SU-DHL-6 (cell line): ENCODE measurements around the gene GALNT10.

ENCODE experiments used
- H2AFZ ChIP-seq: fragments of 200-600 bp; sonication (generic); 2 replicates; pipeline ENCODE4 v1.6.1; 2014; ENCODE audit warnings: low read depth, mild to moderate bottlenecking, moderate library complexity, mixed read lengths, antibody characterized with exemption, low read length; ENCODE audit not compliant: severe bottlenecking
- H3F3A ChIP-seq: fragments of 200-600 bp; shearing (Covaris generic); 2 replicates; pipeline ENCODE4 v1.6.0; 2016; ENCODE audit warnings: antibody characterized with exemption, mild to moderate bottlenecking; ENCODE audit not compliant: insufficient read depth
- H3K27ac ChIP-seq: fragments of 200-600 bp; sonication (generic); 2 replicates; pipeline ENCODE4 v1.5.1; 2016; ENCODE audit warnings: low read depth, mild to moderate bottlenecking, low read length, moderate library complexity, mixed read lengths
- H3K27me3 ChIP-seq: fragments of 200-600 bp; sonication (generic), shearing (Covaris generic); 2 replicates; pipeline ENCODE4 v1.6.0; 2014; ENCODE audit warnings: mild to moderate bottlenecking, low read length
- H3K36me3 ChIP-seq: fragments of 200-600 bp; sonication (generic); 2 replicates; pipeline ENCODE4 v1.6.1; 2014; ENCODE audit warnings: mild to moderate bottlenecking, low read length, mixed read lengths
- H3K4me2 ChIP-seq: fragments of 300-600, 200-600 bp; shearing (Covaris generic), sonication (generic); 2 replicates; pipeline ENCODE4 v1.6.0; 2014; ENCODE audit warnings: low read length, low read depth, mild to moderate bottlenecking; ENCODE audit not compliant: poor library complexity, severe bottlenecking
- H3K4me3 ChIP-seq: fragments of 200-600 bp; sonication (generic); 2 replicates; pipeline ENCODE4 v1.5.1; 2014; ENCODE audit warnings: antibody characterized with exemption, low read length, mild to moderate bottlenecking, mixed read lengths; ENCODE audit not compliant: insufficient read depth, poor library complexity, severe bottlenecking
- H3K79me2 ChIP-seq: fragments of 200-600 bp; sonication (generic); 2 replicates; pipeline ENCODE4 v1.6.1; 2014; ENCODE audit warnings: mild to moderate bottlenecking, low read length, moderate library complexity; ENCODE audit not compliant: insufficient read depth
- H3K9ac ChIP-seq: fragments of 200-600 bp; sonication (generic); 2 replicates; pipeline ENCODE4 v1.7.0; 2014; ENCODE audit warnings: mild to moderate bottlenecking, low read length
- H3K9me2 ChIP-seq: fragments of 200-600 bp; sonication (generic); replicated peaks from 2 replicates; pipeline ENCODE4 v1.6.1; 2014; ENCODE audit warnings: low read length; ENCODE audit not compliant: insufficient read depth
- H3K9me3 ChIP-seq: fragments of 200-600 bp; sonication (generic); 2 replicates; pipeline ENCODE4 v1.6.1; 2014; ENCODE audit warnings: low read length, mixed read lengths; ENCODE audit not compliant: insufficient read depth
- H4K20me1 ChIP-seq: fragments of 200-600 bp; sonication (generic); 2 replicates; pipeline ENCODE4 v1.6.1; 2014; ENCODE audit warnings: low read depth, mild to moderate bottlenecking, antibody characterized with exemption, low read length, moderate library complexity, mixed read lengths
- EZH2phosphoT487 ChIP-seq: fragments of 200-600 bp; sonication (generic), shearing (Covaris generic); conservative IDR thresholded peaks from 2 replicates; pipeline ENCODE4 v1.6.1; 2018; ENCODE audit warnings: mild to moderate bottlenecking, antibody characterized with exemption, low read length, moderate library complexity, mixed read lengths
- TF ChIP-seq, protein P1 (sequence below): fragments of 200-600 bp; sonication (generic); IDR thresholded peaks from one replicate; pipeline ENCODE4 v1.5.1; 2017; ENCODE audit warnings: antibody characterized with exemption, mild to moderate bottlenecking, low read length, moderate library complexity; ENCODE audit not compliant: insufficient read depth, poor library complexity, severe bottlenecking

Gene GALNT10

DNA sequence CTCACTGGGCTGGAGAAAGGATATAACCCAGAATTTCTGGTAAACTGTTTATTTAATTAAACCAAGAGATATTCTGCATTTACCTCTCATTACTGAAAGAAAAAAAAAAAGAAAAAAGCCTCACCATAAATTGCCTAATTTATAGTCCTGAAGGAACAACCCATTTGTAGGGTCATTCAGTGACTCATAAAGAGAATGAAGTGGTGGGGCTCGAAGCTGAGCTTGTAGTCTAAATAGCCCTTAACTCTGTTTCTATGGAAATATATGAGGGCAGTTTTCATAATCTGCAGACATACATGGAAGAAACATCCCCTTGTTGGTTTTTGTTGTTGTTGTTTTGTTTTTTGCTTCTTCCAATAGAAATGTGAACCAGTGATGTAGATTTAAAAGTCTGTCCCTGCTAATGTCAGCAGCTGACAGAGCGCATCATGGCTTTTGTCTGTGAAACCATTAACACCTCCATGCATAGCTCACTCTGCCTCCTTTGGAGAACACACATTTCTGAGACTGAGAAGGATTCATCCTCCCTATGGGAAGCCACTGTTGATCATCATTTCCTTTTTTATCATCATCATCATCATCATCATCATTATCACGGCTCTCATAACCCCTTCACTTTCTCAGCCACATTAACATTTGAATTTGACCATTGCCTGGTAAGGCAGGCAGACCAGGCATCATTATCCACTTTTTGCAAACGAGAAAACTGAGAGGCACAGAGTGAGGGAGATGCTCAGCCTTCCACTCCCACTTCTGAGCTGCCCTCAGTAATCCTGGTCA lies 187.4 kb downstream of the GALNT10 start:
- H4K20me1 ChIP-seq = no peaks in the 10 kb centered on the region
- no peak for TF ChIP-seq EZH2phosphoT487
- TF ChIP-seq, protein P1, sequence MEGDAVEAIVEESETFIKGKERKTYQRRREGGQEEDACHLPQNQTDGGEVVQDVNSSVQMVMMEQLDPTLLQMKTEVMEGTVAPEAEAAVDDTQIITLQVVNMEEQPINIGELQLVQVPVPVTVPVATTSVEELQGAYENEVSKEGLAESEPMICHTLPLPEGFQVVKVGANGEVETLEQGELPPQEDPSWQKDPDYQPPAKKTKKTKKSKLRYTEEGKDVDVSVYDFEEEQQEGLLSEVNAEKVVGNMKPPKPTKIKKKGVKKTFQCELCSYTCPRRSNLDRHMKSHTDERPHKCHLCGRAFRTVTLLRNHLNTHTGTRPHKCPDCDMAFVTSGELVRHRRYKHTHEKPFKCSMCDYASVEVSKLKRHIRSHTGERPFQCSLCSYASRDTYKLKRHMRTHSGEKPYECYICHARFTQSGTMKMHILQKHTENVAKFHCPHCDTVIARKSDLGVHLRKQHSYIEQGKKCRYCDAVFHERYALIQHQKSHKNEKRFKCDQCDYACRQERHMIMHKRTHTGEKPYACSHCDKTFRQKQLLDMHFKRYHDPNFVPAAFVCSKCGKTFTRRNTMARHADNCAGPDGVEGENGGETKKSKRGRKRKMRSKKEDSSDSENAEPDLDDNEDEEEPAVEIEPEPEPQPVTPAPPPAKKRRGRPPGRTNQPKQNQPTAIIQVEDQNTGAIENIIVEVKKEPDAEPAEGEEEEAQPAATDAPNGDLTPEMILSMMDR = no peak
- H3K27ac ChIP-seq = no peak overlapping the region
- no peaks in the 10 kb centered on the region for H3K9me2 ChIP-seq
- no peaks in the 10 kb centered on the region for H3K9me3 ChIP-seq
- no peak overlapping the region for H3K4me2 ChIP-seq
- H3F3A ChIP-seq = no peaks in the 10 kb centered on the region
- H3K27me3 ChIP-seq = no peaks in the 10 kb centered on the region
- H2AFZ ChIP-seq = no peak overlapping the region
- H3K36me3 ChIP-seq = no peaks in the 10 kb centered on the region
- H3K4me3 ChIP-seq = no peak overlapping the region
- H3K9ac ChIP-seq = no peak overlapping the region
- no peaks in the 10 kb centered on the region for H3K79me2 ChIP-seq

DNA sequence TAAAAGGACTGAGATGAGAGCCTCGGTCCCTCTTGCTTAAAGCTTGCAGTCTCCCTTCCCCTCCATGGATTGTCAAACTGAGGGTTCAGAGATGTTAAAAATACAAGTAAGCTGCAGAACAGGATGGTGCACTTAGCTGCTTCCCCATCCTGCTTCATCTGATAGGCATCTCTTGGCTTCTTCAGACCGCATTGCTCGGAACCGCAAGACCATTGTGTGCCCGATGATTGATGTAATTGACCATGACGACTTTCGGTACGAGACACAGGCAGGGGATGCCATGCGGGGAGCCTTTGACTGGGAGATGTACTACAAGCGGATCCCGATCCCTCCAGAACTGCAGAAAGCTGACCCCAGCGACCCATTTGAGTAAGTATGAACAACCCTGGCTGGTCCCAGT lies 189.7 kb downstream of the GALNT10 start:
- H3K9ac ChIP-seq = no peak overlapping the region
- no peaks in the 10 kb centered on the region for H3K79me2 ChIP-seq
- no peaks in the 10 kb centered on the region for H3K9me3 ChIP-seq
- no peaks in the 10 kb centered on the region for H3K27me3 ChIP-seq
- H3F3A ChIP-seq = no peaks in the 10 kb centered on the region
- H3K9me2 ChIP-seq = no peaks in the 10 kb centered on the region
- H3K27ac ChIP-seq = no peak overlapping the region
- no peak overlapping the region for H3K4me2 ChIP-seq
- no peaks in the 10 kb centered on the region for H4K20me1 ChIP-seq
- no peak overlapping the region for H2AFZ ChIP-seq
- no peaks in the 10 kb centered on the region for H3K36me3 ChIP-seq
- H3K4me3 ChIP-seq = no peak overlapping the region
- TF ChIP-seq, protein P1 = no peak
- no peak for TF ChIP-seq EZH2phosphoT487

DNA sequence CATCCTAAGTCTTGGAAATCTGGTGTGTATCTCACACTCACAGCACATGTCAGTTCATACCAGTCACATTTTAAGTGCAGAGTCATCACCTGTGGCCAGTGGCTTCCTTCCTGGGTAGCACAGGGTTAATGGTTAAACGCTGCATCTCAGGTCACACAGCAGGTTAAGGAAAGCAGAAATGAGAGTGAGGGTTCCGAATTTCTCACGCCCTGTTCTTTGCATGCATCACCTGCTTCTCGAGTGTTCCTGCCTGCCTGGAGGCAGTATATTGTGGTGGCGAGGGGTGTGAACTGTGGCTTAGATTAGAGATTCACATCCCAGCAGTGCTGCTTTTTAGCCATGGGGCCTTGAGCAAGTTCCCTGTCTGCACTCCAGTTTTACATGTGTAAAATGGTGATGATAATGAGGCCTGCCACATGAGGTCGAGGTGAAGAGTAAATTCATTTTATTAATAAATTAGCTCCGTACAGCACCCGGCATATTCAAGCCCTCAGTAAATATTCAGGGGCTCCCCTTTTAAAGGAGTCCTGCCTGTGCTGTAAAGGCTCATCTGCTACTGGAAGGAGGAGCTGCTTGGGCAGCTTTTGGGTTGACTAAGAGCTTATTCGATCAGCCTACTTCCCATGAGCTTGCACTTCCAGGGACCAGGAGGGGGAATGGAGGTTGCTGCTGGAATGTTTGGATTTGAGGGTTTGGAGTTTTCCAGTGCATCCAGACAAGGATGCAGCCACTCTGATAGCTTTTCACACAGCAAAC lies 194.1 kb downstream of the GALNT10 start:
- Histone ChIP-seq H3F3A (no peaks in the 10 kb centered on the region), H3K9ac (no peak overlapping the region), H3K79me2 (no peaks in the 10 kb centered on the region), H3K4me3 (no peak overlapping the region), H3K36me3 (no peaks in the 10 kb centered on the region), H4K20me1 (no peaks in the 10 kb centered on the region), H2AFZ (peak overlapping the region; percentile 13), H3K4me2 (peak overlapping the region; percentile 16), H3K9me3 (no peaks in the 10 kb centered on the region), H3K9me2 (no peaks in the 10 kb centered on the region), H3K27me3 (no peaks in the 10 kb centered on the region), H3K27ac (no peak overlapping the region)
- TF ChIP-seq EZH2phosphoT487 = no peak
- TF ChIP-seq, protein P1 = no peak
